OCI-LY7 (cell line): ENCODE measurements around the gene ELFN1. TPM values are rescaled to one million over a fixed set of nuclear protein-coding genes. Genes with fewer than 3 reads are reported as not detected.

ENCODE experiments used
- BruUV-seq: library from RNA; stranded (reverse); fragments of 400-500 nt; replicated peaks from 2 replicates; lab custom pipeline; 2021; lab: Mats Ljungman, UMichigan
- CTCF ChIA-PET: fragments of 300-600 bp; sonication (Branson Sonifier 250); formaldehyde crosslinking; loops from one replicate; lab custom pipeline; 2022; ENCODE audit warnings: antibody characterized with exemption; ENCODE audit not compliant: unreplicated experiment; lab: Charles Lee
- POLR2A ChIA-PET: fragments of 300-600 bp; sonication (Branson Sonifier 250); formaldehyde crosslinking; loops from one replicate; lab custom pipeline; 2022; ENCODE audit warnings: antibody characterized with exemption; lab: Charles Lee
- DNase-seq: peaks from one replicate; pipeline ENCODE4 v3.0.0-alpha.2; 2015; ENCODE audit warnings: low spot score
- H2AFZ ChIP-seq: fragments of 200-600 bp; sonication (generic), shearing (Covaris generic); 2 replicates; pipeline ENCODE4 v1.6.1; 2014; ENCODE audit warnings: mild to moderate bottlenecking, antibody characterized with exemption, low read length, moderate library complexity
- H3K27ac ChIP-seq: fragments of 200-600 bp; sonication (generic); 2 replicates; pipeline ENCODE4 v1.5.1; 2014; ENCODE audit warnings: mixed run types, low read depth, mild to moderate bottlenecking, moderate library complexity, low read length, inconsistent platforms; ENCODE audit not compliant: poor library complexity, severe bottlenecking
- H3K36me3 ChIP-seq: fragments of 200-600 bp; sonication (generic); 2 replicates; pipeline ENCODE4 v1.6.1; 2014; ENCODE audit warnings: mild to moderate bottlenecking, antibody characterized with exemption, low read length, moderate library complexity, mixed read lengths; ENCODE audit not compliant: insufficient read depth
- H3K4me1 ChIP-seq: fragments of 200-600 bp; sonication (generic); 2 replicates; pipeline ENCODE4 v1.5.1; 2014; ENCODE audit warnings: mild to moderate bottlenecking, low read length; ENCODE audit not compliant: insufficient read depth, poor library complexity, severe bottlenecking
- H3K4me2 ChIP-seq: fragments of 200-600 bp; sonication (generic); 2 replicates; pipeline ENCODE4 v1.6.1; 2014; ENCODE audit warnings: mild to moderate bottlenecking, low read length
- H3K4me3 ChIP-seq: fragments of 200-600 bp; sonication (generic); 2 replicates; pipeline ENCODE4 v1.5.1; 2014; ENCODE audit warnings: mild to moderate bottlenecking, low read depth, low read length; ENCODE audit not compliant: poor library complexity, severe bottlenecking
- H3K79me2 ChIP-seq: fragments of 200-600 bp; sonication (generic); 2 replicates; pipeline ENCODE4 v1.6.1; 2016; ENCODE audit warnings: low read depth, mild to moderate bottlenecking, low read length, moderate library complexity, mixed read lengths; ENCODE audit not compliant: insufficient read depth
- H3K9me2 ChIP-seq: fragments of 200-600 bp; sonication (generic); 2 replicates; pipeline ENCODE4 v1.6.1; 2016; ENCODE audit warnings: mild to moderate bottlenecking, low read length, mixed read lengths; ENCODE audit not compliant: insufficient read depth
- H3K9me3 ChIP-seq: fragments of 200-600 bp; sonication (generic); 2 replicates; pipeline ENCODE4 v1.6.1; 2014; ENCODE audit warnings: mild to moderate bottlenecking, mixed run types, low read length, mixed read lengths
- H4K20me1 ChIP-seq: fragments of 200-600 bp; sonication (generic); 2 replicates; pipeline ENCODE4 v1.6.1; 2014; ENCODE audit warnings: mild to moderate bottlenecking, antibody characterized with exemption, low read length, moderate library complexity, mixed read lengths; ENCODE audit not compliant: insufficient read depth
- CTCF ChIP-seq: fragments of 200-600 bp; sonication (generic); conservative IDR thresholded peaks from 2 replicates; pipeline ENCODE4 v1.5.1; 2014; ENCODE audit warnings: mild to moderate bottlenecking, antibody characterized with exemption, low read length, moderate library complexity, mixed read lengths
- EZH2phosphoT487 ChIP-seq: fragments of 200-600 bp; sonication (generic); IDR thresholded peaks from 2 replicates; pipeline ENCODE4 v1.6.1; 2018; ENCODE audit warnings: low read depth, borderline replicate concordance, mild to moderate bottlenecking, mixed run types, antibody characterized with exemption, low read length, moderate library complexity, mixed read lengths
- intact Hi-C: fragments of 100-400 bp; cut with micrococcal nuclease; formaldehyde crosslinking; loops from one replicate; pipeline ENCODE4 v1.10.0; 2022; ENCODE audit not compliant: unreplicated experiment
- total RNA-seq, 2 experiments: library from RNA; depleted of rRNA in 1 of 2; stranded (reverse); fragments of >200 nt in 1 of 2; shearing (Covaris generic) in 1 of 2; gene quantifications; 2 replicates each; pipeline ENCODE4 v1.2.3, GENCODE V29; 2014 to 2022

ELFN1 gene
- total RNA-seq, 2 experiments from 2014 or later: not detected

GRCh38 chr7:1649751-1650326, 20.2 kb upstream of the ELFN1 start:
- BruUV-seq: no TSS peak
- intact Hi-C loops: no loop called here
- ChIA-PET CTCF (interaction anchor here (0.6 kb wide), 1 partner anchor 457 kb away, joined by 3 read pairs; no protein-coding TSS in a partner anchor), POLR2A (no interaction called here)
- Histone ChIP-seq H3K9me2 (no peaks in the 10 kb centered on the region), H4K20me1 (no peaks in the 10 kb centered on the region), H3K4me3 (no peak overlapping the region), H3K27ac (no peak overlapping the region), H3K4me1 (no peaks in the 10 kb centered on the region), H3K9me3 (no peaks in the 10 kb centered on the region), H2AFZ (no peak overlapping the region), H3K4me2 (no peak overlapping the region), H3K36me3 (no peaks in the 10 kb centered on the region), H3K79me2 (no peaks in the 10 kb centered on the region)
- DNase-seq: no peak
- TF ChIP-seq CTCF (no peak), EZH2phosphoT487 (no peak)

DNA sequence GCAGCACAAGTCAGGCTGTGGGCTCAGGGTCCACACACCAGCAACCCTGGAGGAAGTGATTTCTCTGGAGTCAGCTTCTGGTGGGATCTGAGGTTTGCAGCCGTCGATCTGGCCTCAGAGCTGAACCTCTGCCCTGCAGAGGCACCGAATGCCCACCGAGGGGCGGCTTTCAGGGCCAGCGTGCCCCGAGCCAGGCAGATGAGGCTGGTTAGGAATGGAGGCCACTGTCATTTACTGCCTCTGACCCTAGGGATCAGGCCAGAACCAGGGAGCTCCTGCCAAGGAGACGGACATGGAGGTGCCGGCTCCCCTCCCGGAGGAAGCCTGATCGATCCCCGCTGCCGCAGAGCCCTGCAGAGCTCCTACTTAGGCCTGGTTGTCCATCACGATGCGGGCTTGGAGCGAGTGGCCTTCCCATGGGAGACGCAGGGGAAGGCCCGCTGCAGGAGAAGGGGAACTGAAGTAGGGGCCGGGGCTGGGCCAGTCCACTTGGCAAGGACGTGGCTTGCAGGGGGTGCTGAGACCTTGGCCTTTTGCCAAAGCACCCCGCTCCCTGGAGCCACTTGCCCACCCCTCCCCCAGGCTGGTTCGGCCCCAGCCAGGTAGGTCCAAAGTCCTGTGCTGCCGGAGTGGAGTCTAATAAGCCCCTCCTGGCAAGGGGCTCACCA, 19.6 kb upstream of the ELFN1 start:
- Histone ChIP-seq H4K20me1 (no peaks in the 10 kb centered on the region), H3K4me2 (no peak overlapping the region), H2AFZ (no peak overlapping the region), H3K9me2 (no peaks in the 10 kb centered on the region), H3K4me3 (no peak overlapping the region), H3K79me2 (no peaks in the 10 kb centered on the region), H3K27ac (no peak overlapping the region), H3K9me3 (no peaks in the 10 kb centered on the region), H3K4me1 (no peaks in the 10 kb centered on the region), H3K36me3 (no peaks in the 10 kb centered on the region)
- BruUV-seq: no TSS peak
- ChIA-PET POLR2A (no interaction called here), CTCF (interaction anchor here (0.6 kb wide), 1 partner anchor 458 kb away, joined by 3 read pairs; no protein-coding TSS in a partner anchor)
- intact Hi-C loops: no loop called here
- DNase-seq: no peak
- TF ChIP-seq EZH2phosphoT487 (no peak), CTCF (no peak)

DNA sequence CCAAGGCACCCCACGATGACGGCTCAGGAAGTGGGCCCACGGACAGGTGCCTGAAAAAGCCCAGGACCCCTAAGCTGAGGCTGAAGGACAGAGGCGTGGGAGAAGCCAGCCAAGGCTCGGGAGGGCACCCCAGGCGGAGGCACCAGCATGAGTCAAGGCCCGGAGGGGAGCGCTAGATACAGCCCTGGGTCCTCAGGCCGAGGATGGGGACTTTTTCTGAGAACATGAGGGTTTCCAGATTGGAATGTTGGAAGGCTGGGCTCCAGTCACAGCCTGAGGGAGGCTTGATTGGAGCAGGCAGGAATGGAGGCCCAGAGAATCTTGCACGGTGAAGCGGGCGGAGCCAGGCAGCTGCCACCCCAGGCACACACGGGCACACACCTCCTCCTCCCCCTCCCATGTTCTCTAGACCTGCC, 19.0 kb upstream of the ELFN1 start:
- Histone ChIP-seq H3K27ac (no peak overlapping the region), H2AFZ (no peak overlapping the region), H3K79me2 (no peaks in the 10 kb centered on the region), H3K9me2 (no peaks in the 10 kb centered on the region), H3K4me1 (no peaks in the 10 kb centered on the region), H3K9me3 (no peaks in the 10 kb centered on the region), H3K4me3 (no peak overlapping the region), H4K20me1 (no peaks in the 10 kb centered on the region), H3K4me2 (no peak overlapping the region), H3K36me3 (no peaks in the 10 kb centered on the region)
- ChIA-PET POLR2A (no interaction called here), CTCF (no interaction called here)
- DNase-seq: no peak
- TF ChIP-seq CTCF (no peak), EZH2phosphoT487 (no peak)
- intact Hi-C loops: no loop called here
- no TSS peak for BruUV-seq
